Measurements from ENCODE around the gene PIGL. TPM values are rescaled to one million over a fixed set of nuclear protein-coding genes. Genes with fewer than 3 reads are reported as not detected.
A peak's percentile ranks its signal among the peaks of the same experiment; 100 is the strongest.

PIGL gene
- total and polyA plus RNA-seq, 2 experiments from 2014 or later, result 10.9 to 15.4 TPM

DNA sequence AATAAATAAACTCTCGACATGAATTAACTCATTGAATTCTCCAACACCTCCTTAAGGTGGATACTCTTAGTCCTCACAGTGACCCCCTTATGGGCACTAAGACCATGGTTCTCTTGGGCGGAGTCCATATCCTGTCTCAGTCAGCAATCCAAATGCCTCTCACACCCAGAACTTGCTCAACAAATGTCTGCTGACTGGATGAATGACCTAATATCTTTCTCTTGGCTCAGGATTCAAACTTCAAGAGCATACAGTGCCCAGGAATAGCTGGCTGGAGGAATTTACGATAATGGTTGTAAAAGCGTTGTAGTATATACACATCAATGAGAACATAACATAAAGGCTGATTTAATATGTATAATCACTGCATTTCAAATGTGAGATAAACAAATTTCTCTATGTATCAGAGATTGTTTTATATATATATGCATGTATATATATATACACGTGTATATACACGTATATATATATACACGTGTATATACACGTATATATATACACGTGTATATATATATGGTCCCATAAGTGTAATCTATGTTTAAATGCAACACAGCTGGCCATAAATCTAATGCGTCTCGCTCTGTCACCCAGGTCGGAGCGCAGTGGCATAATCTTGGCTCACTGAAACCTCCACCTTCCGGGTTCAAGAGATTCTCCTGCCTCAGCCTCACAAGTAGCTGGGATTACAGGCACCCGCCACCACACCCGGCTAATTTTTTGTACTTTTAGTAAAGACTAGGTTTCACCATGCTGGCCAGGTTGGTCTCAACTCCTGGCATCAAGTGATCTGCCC, 157.3 kb downstream of the PIGL start:
- in situ Hi-C loops (cut with MboI), result no loop called here

More for the DNA sequence above, 157.3 kb downstream of the PIGL start:
- no peak overlapping the region for H2AFZ ChIP-seq
- H3K4me2 ChIP-seq (ENCODE audit: unreplicated experiment), result no peak overlapping the region
- no peaks in the 10 kb centered on the region for H3K9me3 ChIP-seq (ENCODE audit: low read depth)
- no peak for TF ChIP-seq EZH2phosphoT487 (IDR thresholded peaks at IDR 0.05; ENCODE audit: insufficient read depth, low read depth)
- TF ChIP-seq EZH2 (IDR thresholded peaks at IDR 0.05; ENCODE audit: insufficient read depth, poor library complexity, severe bottlenecking), result no peak
- no peak overlapping the region for H3K4me3 ChIP-seq
- peaks cover 10% of the 10 kb centered on the region for H3K4me1 ChIP-seq (ENCODE audit: insufficient read depth)
- H3K79me2 ChIP-seq (ENCODE audit: insufficient read depth), result no peaks in the 10 kb centered on the region
- peaks cover 15% of the 10 kb centered on the region for H3F3A ChIP-seq (ENCODE audit: insufficient read depth)
- no peaks in the 10 kb centered on the region for H3K9me2 ChIP-seq (ENCODE audit: insufficient read depth)
- H3K27me3 ChIP-seq (replicated peaks; ENCODE audit: insufficient read depth), result no peaks in the 10 kb centered on the region
- H3K36me3 ChIP-seq (ENCODE audit: low read depth), result no peaks in the 10 kb centered on the region
- peak; percentile 90 for DNase-seq
- H3K9ac ChIP-seq, result no peak overlapping the region
- WGBS, 2 experiments (ENCODE audit: low coverage in 1 of 2, low lambda C conversion rate in 2 of 2, missing lambda C conversion rate in 2 of 2), result 64 to 67% methylated on average over 16 of the region's 16 CpGs
- H3K27ac ChIP-seq, result no peak overlapping the region
- H4K20me1 ChIP-seq (ENCODE audit: insufficient read depth), result no peaks in the 10 kb centered on the region

MicroRNA genes within 50 kb of the gene (microRNA counts, 767-probe panel; counts per million panel counts)
- microRNA hsa-miR-1288, result 447 counts per million, percentile 86 among the panel's probes with 10 or more counts

Small RNA genes lying within 50 kb of the gene (microRNA-seq; reads per million reads assigned to microRNA genes)
- not detected for gene MIR1288 (ENCODE audit: borderline number of aligned reads)

Small RNA genes lying within 50 kb of the gene (small RNA-seq; reads per million reads assigned to genes)
- gene MIR1288 (ENCODE audit: low read depth, low replicate concordance), result not detected

Other genes starting within 250 kb of the PIGL start
- 12.4 and 13.5 TPM in 2 replicates for gene ZSWIM7, start 217.5 kb upstream of the PIGL start, total RNA-seq (2014; rRNA removed; shearing (Covaris generic))
- 25.8 and 29.1 TPM in 2 replicates for gene ZSWIM7, start 217.5 kb upstream of the PIGL start, polyA plus RNA-seq (2016; fragmentation: Nextera tagmentation; extraction: Ambion mirVana)
- 41.7 and 45.3 TPM in 2 replicates for gene TTC19, start 217.4 kb upstream of the PIGL start, total RNA-seq (2014; rRNA removed; shearing (Covaris generic))
- gene TTC19, start 217.4 kb upstream of the PIGL start, polyA plus RNA-seq (2016; fragmentation: Nextera tagmentation; extraction: Ambion mirVana), result 26.3 and 27.9 TPM in 2 replicates
- 50.6 and 78.9 TPM in 2 replicates for gene NCOR1, start 1.7 kb upstream of the PIGL start, total RNA-seq (2014; rRNA removed; shearing (Covaris generic))
- gene NCOR1, start 1.7 kb upstream of the PIGL start, polyA plus RNA-seq (2016; fragmentation: Nextera tagmentation; extraction: Ambion mirVana), result 84.9 and 95.7 TPM in 2 replicates
- gene CENPV, start 136.3 kb downstream of the PIGL start, total RNA-seq (2014; rRNA removed; shearing (Covaris generic)), result 9.4 and 11.8 TPM in 2 replicates
- 6.8 and 8.7 TPM in 2 replicates for gene CENPV, start 136.3 kb downstream of the PIGL start, polyA plus RNA-seq (2016; fragmentation: Nextera tagmentation; extraction: Ambion mirVana)
- gene UBB, start 163.9 kb downstream of the PIGL start, total RNA-seq (2014; rRNA removed; shearing (Covaris generic)), result 586 and 786 TPM in 2 replicates
- 1,286 and 1,305 TPM in 2 replicates for gene UBB, start 163.9 kb downstream of the PIGL start, polyA plus RNA-seq (2016; fragmentation: Nextera tagmentation; extraction: Ambion mirVana)
- 23.9 and 25.8 TPM in 2 replicates for gene TRPV2, start 198.4 kb downstream of the PIGL start, total RNA-seq (2014; rRNA removed; shearing (Covaris generic))
- 19.5 and 19.6 TPM in 2 replicates for gene TRPV2, start 198.4 kb downstream of the PIGL start, polyA plus RNA-seq (2016; fragmentation: Nextera tagmentation; extraction: Ambion mirVana)